Stimulated activated CD8-positive, alpha-beta memory T cell treated with anti-CD3 and anti-CD28 coated beads, Interleukin-4, amount 100 ng/mL, for 1 hour (primary cell): ENCODE measurements around the gene CLEC19A.

ENCODE experiments used
- DNase-seq, 2 donors: peaks; one replicate each; pipeline ENCODE4 v3.0.0-alpha.2; 2020; ENCODE audit warnings: low read depth in 2 of 2, low spot score in 1 of 2

The CLEC19A gene

GRCh38 chr16:19284207-19284606 is 1.3 kb upstream of the CLEC19A start:
- no peak for DNase-seq

DNA sequence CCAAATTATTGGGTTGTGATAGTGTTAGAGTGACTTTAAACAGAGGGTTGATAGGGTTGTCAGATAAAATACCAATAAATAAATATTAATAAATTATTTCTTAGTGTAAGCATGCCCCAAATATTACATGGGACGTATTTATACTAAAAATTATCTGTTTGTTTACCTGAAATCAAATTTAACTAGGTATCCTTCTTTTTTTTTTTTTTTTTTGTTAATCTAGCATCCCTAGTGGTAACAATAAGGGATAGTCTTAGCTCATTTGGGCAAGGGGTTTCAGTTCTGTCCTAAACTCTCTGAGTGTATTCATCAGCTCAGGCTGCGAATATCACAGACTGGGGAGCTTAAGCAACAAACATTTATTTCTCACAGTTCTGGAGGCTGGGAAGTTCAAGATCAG is 1.3 kb downstream of the CLEC19A start:
- DNase-seq = no peak

- DNase-seq = no peak
Observed at GRCh38 chr16:19287241-19287640, 1.7 kb downstream of the CLEC19A start.

DNA sequence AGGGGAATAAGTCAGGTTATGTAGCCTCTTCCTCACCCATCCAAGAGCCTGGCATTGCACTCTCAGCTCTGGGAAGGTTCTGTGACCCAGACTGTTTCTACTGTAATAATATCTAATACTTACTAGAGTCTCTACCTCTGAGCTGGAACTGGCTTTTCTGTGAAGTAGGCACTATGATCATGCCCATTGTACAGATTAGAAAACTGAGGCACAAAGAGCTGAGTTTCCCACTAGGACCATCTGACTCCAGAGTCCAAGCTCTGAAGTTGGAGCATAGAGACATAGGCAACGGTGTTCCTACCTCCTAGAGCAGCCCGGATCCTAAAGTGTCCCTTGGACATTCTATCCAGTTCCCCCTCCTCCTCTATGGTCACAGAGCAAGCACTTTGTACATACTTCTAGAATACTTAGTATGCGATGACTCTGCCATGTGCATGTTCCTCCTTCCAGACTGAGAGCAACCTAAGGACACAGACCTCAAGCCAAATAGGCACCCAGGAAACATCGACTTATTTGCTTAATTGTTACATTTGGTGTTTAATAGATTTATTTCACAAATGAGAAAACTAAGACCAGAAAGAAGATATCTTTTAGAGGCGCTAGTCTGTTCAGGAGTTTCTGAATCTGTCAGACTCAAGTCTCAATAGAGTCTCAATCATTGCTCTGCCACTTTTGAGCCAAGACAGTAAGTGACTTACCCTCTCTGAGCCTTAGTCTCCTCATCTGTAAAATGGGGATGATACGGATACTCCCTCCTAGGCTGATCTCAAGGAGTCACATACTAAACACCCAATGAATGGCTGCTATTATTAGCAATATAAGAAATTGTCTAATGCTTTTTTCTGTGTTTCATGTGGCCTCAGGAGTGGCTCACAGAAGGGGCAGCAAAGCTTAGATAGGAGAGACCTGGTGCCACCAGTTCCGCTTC is 3.6 kb downstream of the CLEC19A start:
- DNase-seq = no peak

DNA sequence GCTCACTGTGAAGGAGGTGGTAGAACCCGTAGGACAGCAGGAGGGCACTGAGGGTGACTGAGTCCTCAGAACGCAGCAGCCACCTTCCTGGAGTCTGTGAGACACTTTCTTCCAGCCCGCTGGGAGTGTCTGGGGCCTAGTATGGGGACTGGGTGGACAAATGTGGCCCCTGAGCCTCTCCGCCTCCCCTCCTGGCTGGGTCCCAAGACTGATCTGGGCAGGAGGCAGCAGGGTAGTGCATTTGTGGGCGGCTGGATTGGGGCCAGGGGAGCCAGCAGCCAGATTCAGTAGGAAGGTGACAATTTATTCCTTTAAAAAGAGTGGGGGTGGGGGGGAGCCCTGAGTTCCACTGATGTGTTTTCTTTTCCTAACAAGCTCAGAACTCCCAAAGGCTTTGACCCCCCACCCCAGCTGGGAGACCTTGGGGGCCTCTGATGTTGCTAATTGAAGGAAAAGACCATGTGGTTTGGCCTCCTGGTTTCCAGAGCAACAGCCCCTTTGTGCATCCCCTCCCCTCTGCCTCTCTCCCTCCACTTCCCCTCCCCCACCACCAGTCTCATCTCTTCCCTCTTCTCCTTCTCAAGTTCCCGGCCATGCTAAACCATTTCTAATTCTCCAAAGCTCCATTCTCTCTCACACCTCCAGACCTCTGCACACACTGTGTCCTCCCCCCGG is 4.4 kb downstream of the CLEC19A start:
- no peak for DNase-seq

GRCh38 chr16:19290860-19291259 is 5.3 kb downstream of the CLEC19A start:
- no peak for DNase-seq

- no peak for DNase-seq
Observed at GRCh38 chr16:19291475-19291874, 5.9 kb downstream of the CLEC19A start.

- DNase-seq = no peak
Observed at GRCh38 chr16:19292186-19292585, 6.7 kb downstream of the CLEC19A start.

- no peak for DNase-seq
Observed at GRCh38 chr16:19294156-19294649, 8.7 kb downstream of the CLEC19A start.

GRCh38 chr16:19295393-19295792 is 9.9 kb downstream of the CLEC19A start:
- DNase-seq = no peak

DNA sequence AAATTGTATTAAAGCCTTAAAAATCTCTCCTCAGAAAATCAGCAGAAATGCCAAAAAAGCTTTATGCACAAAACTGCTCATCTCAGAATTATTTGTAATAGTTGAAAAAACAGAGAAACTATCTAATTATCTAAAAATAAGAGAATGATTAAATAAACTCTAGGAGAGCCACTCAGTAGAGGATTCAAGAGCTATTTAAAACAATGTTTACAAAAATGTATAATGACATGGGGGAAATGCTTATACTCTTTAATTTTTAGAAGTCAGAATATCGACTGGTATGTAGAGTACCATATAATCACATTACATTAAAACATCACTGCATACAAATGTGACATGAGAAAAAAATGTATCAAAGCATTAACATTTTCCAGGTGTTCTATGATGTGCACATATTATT is 11.9 kb downstream of the CLEC19A start:
- DNase-seq = no peak

DNA sequence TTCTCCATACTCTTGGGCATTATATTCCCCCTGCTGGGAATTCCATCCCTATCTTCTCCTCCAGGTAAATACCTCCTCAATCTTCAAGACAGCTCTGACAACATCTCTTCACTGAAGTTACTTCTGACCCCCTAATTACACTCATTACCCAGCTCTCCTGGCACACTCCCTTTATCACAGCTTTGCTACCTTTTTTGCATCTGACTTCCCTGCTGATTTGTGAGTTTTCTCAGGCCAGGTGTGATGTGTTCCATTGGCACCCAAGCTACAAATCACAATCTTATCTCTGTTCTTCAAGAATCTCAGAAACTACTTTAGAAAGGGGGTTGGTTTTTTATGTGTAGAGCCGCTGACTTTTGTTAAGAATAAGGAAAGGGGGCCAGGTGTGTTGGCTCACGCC is 14.0 kb downstream of the CLEC19A start:
- no peak for DNase-seq

DNA sequence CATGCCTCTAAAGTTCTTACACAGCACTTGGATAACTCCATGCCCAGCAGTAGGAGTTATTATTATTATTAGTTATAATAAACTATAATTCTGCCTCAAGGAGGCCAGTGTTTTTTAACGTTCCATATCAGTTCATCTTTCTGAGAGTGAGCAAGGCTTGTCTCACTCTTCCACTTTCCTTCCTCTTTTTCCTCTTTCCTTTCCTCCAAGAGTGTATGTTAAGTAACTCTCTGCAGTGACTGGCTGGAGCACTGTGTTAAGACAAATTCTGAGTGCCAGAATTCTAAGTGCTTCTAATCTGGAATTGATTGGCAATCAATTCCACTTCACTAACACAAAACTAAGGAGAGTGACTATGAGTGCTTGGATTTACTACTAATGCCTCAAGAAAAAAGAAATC is 16.4 kb downstream of the CLEC19A start:
- no peak for DNase-seq

GRCh38 chr16:19304750-19305149 is 19.2 kb downstream of the CLEC19A start:
- DNase-seq = no peak

DNA sequence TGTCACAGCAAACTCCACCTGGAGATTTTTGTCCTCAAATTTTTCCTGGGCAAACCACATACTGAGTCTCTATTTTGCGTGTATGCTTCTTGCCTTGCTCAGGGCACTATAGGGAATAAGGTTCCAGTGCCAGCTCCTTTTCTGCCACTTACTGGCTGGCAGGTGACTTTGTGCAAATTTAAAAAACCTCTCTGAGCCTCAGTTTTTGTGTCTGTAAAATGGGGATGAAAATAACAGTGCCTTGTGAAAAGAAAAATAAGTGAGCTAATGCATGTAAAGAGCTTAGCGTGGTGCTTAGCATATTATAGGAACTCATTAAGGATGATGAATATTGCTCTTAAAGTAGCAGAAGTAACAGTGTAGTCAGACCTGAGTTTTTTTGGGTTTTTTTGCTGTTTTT is 19.9 kb downstream of the CLEC19A start:
- no peak for DNase-seq

DNA sequence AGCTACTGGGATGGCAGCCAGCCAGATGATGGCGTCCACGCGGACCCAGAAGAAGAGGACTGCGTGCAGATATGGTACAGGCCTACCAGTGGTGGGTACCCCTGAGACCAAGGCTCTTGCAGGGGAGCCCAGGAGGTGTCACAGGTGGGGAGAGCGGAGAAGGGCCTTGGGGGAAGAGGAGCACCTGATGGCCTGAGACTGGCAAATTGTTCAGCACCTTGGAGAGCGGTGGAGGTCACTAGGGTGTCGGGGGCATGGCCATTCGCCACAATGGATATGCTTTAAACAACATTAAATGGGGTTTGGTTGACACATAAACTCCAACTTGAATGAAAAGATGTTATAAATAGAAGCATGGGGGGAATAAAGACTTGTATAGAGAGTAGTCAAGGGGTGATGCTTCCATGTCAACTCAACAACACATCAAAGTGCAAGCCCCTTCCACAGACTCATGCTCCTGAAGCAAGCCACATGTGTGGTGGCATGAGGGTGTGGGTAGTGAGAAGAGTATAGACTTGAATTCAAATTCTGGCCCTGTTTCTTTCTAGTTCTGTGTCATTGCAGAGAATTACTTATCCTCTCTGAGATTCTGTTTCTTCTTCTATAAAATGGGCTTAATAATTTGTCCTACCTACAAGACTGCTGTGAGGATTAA is 22.2 kb downstream of the CLEC19A start:
- no peak for DNase-seq

GRCh38 chr16:19308392-19308791 is 22.9 kb downstream of the CLEC19A start:
- no peak for DNase-seq

- no peak for DNase-seq
Observed at GRCh38 chr16:19309178-19309577, 23.6 kb downstream of the CLEC19A start.

- no peak for DNase-seq
Observed at GRCh38 chr16:19314718-19315425, 29.3 kb downstream of the CLEC19A start.

DNA sequence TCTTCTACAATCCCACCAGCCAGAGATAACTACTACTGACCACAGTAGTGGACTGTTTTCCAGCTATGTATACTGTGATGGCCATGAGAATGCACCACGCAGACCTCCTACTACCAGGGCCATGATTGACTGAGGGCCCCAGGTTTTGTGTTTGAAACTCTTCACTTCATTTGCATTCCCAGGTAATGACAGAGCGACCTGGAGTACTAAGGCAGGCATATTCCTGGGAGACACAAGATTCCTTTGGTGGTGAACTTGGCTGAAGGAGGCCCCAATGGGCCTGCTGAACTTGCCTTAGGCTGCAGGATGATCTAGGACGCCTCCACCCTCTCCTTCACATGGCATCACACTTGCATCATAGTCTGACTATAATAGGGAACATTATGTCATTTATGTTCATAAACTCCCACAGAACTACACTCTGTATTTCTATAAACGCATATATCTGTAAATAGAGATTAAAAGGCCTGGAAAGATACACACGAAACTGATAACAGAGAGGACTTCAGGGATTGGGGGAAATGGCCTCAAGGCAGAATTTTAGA is 30.4 kb downstream of the CLEC19A start:
- DNase-seq = no peak

DNA sequence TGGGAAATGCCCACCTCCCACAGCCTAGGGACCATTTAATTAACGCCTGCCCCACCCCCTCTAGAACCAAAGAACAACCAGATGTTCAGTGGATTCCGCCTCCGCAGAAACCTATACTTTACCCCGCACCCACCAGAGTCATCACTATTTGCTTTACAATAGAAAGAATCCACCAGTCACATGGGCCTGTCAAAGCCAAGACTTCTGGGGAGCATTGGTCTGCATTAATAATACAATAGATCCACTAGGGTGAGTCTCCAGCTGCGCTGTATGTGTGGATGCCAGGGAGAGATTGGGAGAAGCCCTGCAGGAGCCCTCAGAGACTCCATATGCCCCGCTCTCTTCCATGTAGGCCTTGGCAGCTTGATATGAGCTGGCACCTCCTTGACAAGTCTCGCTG is 31.3 kb downstream of the CLEC19A start:
- DNase-seq = no peak
